GM12864 (cell line): ENCODE data around the gene CNBD2.
"Not testable (repeated sequence)": the region's sequence is repeated elsewhere in the genome, so short reads cannot be mapped to it uniquely, and the experiment has no call there.

Experiments used
- DNase-seq: peaks from one replicate; pipeline ENCODE4 v3.0.0-alpha.2; 2011; ENCODE audit warnings: low read depth
- H3K4me3 ChIP-seq: 2 replicates; pipeline ENCODE4 v1.5.1; 2011; ENCODE audit warnings: mild to moderate bottlenecking, low read depth, low read length, control low read depth
- CTCF ChIP-seq: IDR thresholded peaks from 2 replicates; pipeline ENCODE4 v1.5.1; 2011; ENCODE audit warnings: low read depth, mild to moderate bottlenecking, moderate library complexity, low read length, control low read depth, inconsistent platforms; ENCODE audit errors: missing control alignments

CNBD2 gene

GRCh38 chr20:36052117-36052513 lies 83.7 kb downstream of the CNBD2 start:
- DNase-seq, result no peak
- TF ChIP-seq CTCF, result no peak
- no peak overlapping the region for H3K4me3 ChIP-seq

GRCh38 chr20:36053863-36054518 lies 85.6 kb downstream of the CNBD2 start:
- DNase-seq, H3K4me3 ChIP-seq: not testable (repeated sequence)

- no peak overlapping the region for H3K4me3 ChIP-seq
- DNase-seq, result no peak
- TF ChIP-seq CTCF, result no peak
Measured at GRCh38 chr20:36055145-36055544, 86.8 kb downstream of the CNBD2 start.

- no peak overlapping the region for H3K4me3 ChIP-seq
- DNase-seq, result no peak
- no peak for TF ChIP-seq CTCF
Measured at GRCh38 chr20:36060676-36061075, 92.3 kb downstream of the CNBD2 start.

- no peak for TF ChIP-seq CTCF
- DNase-seq, result no peak
- no peak overlapping the region for H3K4me3 ChIP-seq
Measured at GRCh38 chr20:36061754-36062153, 93.4 kb downstream of the CNBD2 start.

- TF ChIP-seq CTCF, result no peak
- no peak for DNase-seq
- no peak overlapping the region for H3K4me3 ChIP-seq
Measured at GRCh38 chr20:36062799-36063198, 94.4 kb downstream of the CNBD2 start.

GRCh38 chr20:36063916-36064657 lies 95.7 kb downstream of the CNBD2 start:
- TF ChIP-seq CTCF, result no peak
- DNase-seq, result no peak
- H3K4me3 ChIP-seq, result peak overlapping the region; percentile 80
